ENCODE measurements around the gene RGS19.
"Not testable (repeated sequence)": the region's sequence is repeated elsewhere in the genome, so short reads cannot be mapped to it uniquely, and the experiment has no call there.

The RGS19 gene

DNA sequence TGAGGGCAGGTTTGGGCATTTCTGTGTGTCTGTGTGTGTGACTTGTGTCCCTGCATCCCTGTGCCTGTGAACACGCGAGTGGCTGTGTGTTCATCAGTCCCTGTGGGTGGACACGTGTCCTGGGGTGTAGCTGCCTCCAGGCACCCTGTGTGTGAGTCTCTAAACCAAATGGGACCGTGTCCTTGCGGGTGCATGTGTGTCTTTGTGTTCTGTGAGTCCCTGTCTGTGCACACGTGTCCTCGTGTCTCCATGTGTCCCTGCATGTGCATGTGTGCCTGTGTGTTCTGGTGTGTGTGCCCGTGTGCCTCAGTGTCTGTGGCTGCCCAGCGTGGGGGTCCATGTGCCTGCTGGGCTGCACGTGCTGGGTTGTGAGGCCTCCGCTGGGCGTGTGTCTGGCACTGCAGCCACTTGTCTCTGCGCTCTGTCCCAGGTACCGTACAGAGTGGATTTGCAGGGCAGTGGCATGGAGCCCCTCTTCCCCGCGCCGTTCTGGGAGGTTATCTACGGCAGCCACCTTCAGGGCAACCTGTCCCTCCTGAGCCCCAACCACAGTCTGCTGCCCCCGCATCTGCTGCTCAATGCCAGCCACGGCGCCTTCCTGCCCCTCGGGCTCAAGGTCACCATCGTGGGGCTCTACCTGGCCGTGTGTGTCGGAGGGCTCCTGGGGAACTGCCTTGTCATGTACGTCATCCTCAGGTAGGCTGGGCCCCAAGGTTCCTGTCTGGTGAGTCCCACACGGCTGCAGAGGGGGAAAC is 13.1 kb upstream of the RGS19 start:
- no peak for DNase-seq

DNA sequence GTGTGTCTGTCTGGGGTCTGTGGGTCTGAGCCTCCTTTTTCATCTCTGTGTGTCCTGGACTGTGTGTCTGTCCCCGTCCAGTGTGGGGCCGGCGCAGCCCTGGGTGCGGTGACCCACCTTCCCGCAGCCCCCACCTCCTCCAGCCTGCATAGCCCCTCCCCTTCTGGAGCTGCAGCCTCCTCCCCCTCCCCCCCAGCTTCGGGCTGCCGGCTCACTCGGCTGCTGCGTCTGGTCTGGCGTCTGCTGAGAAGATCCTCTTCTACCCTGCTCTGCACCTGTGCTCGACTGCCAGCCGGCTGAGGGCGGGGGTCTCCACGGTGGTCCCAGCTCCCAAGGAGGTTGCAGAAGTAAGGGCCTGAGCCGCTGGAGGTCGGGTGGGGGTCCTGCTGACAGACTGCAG is 12.5 kb upstream of the RGS19 start:
- DNase-seq, result no peak

DNA sequence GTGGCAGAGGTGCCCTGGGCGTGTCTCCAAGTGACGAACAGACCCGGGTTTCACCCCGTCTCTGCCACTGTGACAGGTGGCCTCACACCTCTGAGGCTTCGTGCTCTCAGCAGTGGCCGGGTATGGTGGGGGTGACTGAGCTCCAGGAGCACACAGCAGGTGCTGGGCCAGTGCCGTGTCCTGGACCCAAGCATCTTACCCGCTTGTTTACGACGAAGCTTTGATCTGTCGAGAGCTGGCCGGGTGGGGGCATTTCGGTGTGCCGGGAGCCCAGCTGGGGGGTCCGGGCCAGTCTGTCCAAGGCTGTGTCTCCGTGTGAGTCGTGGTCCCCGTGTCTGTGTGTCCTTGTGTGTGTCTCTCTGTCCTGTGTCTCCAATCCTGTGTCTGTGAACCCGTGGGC is 12.0 kb upstream of the RGS19 start:
- DNase-seq, result no peak

DNA sequence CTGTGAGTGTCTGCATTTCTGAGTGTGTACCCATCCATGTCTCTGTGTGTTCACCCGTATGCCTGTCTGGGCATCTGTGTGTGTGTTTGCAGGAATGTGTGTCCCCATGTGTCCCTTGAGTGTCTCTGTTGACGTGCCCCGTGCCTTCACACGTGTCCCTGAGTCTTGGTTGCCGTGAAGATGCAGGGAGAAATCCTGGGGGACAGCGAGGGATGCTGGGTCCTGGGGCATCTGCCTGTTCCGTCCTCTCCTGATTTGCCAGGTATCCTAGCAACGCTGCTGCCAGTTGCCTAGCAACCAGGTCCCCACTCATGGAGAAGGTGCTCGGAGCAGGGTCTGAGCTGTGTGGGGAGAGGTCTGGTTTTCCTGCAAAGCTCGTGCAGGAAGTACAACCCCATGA is 10.8 kb upstream of the RGS19 start:
- no peak for DNase-seq

DNA sequence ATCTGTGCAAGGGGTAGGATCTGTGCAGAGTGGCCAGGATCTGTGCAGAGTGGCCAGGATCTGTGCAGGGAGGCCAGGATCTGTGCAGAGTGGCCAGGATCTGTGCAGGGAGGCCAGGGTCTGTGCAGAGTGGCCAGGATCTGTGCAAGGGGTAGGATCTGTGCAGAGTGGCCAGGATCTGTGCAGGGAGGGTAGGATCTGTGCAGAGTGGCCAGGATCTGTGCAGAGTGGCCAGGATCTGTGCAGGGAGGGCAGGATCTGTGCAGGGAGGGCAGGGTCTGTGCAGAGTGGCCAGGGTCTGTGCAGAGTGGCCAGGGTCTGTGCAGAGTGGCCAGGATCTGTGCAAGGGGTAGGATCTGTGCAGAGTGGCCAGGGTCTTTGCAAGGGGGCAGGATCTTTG is 9.3 kb upstream of the RGS19 start:
- not testable (repeated sequence) for DNase-seq

DNA sequence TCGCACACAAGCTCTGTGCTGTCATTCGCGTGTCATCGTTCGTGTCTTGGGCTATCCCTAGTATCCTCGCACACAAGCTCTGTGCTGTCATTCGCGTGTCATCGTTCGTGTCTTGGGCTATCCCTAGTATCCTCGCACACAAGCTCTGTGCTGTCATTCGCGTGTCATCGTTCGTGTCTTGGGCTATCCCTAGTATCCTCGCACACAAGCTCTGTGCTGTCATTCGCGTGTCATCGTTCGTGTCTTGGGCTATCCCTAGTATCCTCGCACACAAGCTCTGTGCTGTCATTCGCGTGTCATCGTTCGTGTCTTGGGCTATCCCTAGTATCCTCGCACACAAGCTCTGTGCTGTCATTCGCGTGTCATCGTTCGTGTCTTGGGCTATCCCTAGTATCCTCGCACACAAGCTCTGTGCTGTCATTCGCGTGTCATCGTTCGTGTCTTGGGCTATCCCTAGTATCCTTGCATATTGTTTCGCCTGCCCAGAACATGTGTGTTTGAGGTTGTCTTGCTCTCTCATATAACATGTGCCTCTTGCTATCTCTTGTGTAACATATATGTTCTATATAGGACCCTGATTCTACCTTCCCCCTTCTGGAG is 8.0 kb upstream of the RGS19 start:
- DNase-seq, result not testable (repeated sequence)

DNA sequence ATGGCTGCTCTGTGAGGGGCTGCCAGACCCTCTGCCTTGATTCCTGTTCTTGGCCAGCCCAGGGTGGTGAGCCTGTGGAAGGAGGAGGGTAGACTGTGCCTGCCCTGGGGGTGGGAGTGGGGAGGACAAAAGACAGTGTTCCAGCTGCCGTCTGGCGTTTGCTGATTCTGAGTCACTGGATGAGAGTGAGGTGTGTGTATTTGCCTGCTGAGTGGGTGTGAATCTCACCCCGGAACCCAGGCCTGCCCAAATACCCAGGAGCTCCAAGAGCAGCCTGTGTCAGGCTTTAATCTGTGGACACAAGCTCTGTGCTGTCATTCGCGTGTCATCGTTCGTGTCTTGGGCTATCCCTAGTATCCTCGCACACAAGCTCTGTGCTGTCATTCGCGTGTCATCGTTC is 7.5 kb upstream of the RGS19 start:
- DNase-seq, result no peak

DNA sequence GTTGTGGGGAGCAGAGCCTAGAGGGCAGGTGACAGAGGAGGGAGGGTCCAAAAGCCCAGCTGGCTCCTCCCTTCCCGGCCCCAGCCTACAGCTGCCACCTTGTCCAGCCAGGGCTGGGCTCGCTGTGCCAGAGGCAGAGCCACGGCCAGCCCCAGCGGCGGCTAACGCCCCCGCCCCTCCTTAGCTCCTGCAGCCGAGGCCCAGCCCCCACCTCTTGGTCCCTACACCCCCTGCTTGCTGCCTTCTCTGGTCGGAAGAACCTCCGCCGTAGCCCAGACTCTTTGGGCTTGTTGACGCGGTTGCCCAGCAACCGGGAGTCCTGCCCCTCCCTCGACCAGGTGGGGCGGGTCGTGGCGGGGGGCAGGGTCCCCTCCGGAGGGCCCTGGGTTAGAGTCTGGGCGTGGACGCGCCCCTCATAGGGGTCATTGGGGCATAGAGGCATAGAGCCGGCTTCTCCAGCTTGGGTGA is 5.4 kb upstream of the RGS19 start:
- no peak for DNase-seq

DNA sequence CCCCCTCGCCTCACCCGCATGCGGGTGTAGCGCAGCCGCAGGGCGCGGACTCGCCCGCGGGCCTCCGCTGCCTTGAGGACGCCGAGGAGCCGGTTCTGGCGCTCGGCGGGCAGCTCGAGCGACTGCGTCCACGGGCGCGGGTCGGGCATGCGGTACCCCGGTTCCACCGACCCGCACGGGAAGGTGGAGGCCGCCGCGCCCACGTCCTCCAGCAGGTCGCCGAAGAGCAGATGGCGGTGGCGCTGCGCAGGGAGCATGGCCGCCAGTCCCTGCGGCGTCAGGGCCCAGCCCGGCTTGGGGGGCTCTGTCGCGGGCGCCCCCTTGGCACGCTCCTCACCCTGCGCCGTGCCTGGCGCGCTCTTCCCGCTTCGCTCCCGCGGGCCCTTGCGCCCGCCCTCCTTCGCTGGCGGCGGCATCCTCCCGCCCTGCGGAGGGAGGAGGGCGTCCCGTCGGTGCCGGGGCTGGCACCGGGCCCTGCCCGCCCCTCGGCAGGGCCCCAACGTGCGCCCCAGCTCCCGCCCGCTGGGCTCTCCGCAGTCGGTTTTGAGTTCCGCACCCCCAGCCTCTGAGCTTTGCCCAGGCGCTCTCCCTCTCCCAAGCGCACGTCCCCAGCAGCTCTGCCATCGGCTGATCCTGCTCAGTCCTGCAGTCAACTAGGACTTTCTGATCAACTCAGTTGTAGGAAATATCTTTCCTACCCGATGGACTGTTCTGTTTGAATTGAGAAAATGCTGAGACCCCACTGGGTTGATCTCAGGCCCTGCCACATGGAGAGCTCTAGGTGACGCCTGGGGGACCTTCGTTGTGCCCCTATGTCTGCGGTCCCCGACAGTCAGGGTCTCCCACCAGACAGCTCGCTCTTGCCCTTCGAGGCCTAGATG is 4.7 kb upstream of the RGS19 start, which contains the start of gene LKAAEAR1:
Gene LKAAEAR1 (minus strand): TSS at position 595 of the 881 bp plus-strand sequence. CDS start 179 bp downstream, at position 416.
- DNase-seq, result no peak

DNA sequence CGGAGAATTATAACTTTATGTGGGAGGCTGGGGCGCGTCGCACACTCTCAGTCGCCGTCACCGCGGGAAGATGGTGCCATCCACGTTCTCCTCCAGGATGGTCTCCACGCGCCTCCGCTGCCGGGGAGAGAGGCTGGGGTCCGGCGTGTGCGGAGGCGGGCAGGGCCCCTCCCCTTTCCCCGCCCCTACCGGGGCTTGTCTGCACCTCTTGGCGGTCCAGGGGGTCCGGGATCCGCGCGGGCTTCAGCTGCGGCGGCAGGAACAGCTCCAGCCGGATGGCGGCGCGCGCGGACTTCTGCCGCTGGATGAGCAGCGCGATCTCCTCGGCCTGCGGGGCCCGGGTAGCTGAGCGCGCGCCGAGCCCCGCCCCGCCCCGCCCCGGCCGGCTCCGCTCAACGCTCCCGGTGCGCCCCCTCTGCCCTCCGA is 4.1 kb upstream of the RGS19 start:
- DNase-seq, result peak; percentile 71

DNA sequence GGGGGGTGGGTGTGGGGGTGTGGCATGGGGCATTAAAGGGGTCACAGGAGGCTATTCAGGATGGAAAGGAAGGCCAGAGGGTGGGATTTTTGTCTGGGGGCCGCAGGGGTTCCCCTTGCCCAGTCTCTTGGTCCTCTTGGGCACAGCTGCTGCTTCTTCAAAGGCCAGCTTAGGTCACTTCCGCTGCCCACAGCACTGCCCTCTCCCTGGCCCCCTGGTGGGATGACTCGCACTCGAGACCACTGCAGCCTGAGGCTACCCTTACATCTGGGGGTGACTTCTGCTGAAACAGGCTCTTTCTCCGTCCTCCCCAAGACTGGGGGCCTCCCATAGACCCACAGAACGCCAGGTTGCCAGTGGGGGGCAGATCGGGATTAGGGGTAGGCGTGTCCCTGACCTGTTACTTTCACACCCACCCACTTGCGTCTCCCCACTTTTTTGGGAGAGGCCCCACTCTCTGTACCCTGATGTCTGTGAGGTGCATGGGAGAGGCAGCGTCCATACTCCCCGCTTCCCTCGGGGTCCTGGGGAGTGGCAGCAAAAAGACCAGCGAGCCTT is 3.6 kb upstream of the RGS19 start:
- DNase-seq, result no peak

DNA sequence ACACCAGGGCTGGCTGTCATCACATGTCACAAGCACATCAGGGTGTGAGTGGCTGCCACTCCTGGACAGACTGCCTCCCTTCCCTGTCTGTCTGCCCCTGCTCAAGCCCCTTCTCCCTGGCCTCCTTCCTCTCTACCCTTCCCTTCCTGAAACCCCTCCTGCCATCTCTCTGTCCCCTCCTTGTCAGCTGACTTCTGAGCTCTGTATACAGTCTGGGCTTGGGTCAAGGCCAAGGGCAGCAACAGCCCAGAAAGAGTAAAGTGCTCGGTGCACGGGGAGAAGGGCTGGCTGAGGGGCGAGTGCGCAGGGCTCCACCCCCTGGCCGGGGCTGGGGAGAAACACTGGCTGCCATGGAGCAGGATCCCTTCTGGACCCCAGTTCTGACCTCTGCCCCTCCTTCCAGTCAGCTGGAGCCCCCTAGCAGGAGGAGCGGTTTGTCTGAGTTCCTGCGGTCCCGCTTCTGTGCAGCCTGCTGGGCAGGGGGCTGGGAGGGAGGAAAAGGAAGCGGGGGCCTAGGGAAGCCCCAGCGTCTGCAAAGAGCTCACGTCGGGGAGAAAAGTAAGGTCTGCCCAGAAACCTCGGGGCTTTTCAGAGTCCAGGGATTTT is 2.9 kb upstream of the RGS19 start:
- DNase-seq, result no peak

DNA sequence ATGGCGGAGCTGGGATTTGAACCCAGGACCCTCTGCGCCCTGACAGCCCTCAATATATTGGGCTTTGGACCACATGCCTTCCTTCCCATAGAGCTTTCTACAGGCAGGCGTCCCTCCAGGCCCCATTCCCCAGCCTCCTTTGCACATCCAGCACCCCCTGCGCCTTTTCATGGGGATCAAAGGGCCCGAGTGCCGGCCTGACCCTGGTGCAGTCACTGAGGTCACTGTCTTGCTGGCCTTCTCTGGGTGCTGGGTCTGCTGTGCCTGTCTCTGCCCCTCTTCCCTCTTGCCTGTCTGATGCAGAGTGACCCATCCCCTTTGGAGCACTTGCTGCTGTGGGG is 2.3 kb upstream of the RGS19 start:
- no peak for DNase-seq

DNA sequence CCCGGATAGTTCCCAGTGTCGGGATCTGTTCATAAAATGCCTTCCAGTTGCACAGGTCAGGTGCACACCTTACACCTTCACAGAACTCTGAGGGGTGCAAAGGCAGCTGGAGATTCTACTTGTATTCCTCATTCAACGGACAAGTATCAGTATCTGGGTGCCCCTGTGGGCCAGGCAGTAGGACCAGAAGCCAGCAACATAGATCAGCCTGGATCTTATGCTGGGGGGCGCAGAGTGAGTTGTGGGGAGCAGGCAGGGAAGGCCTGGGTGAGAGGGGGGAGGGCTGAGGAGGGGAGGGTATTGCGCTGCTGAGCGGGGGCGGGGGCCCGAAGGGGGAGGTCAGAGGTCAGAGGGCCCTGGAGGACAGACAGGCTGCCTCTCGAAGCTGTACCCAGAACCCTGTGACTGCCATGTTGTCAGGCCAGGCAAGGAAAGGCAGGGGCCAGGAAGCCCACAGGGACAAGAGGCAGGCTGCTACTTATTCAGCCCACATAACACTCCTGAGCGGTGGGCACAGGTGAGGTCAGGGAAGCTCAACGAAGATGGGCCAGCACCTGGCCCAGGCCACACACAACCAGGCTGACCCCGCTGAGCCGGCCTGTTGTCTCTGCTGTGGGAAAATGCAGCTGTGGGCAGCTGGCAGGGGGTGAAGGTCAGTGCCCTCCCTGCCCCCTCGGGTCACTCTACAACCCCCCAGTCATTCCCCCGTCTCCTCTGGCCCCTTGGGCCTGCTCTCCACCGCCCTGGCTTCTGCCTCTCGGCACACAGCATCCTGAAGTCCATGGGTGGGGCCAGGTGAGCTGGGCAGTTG is 1.7 kb upstream of the RGS19 start:
- DNase-seq, result no peak

DNA sequence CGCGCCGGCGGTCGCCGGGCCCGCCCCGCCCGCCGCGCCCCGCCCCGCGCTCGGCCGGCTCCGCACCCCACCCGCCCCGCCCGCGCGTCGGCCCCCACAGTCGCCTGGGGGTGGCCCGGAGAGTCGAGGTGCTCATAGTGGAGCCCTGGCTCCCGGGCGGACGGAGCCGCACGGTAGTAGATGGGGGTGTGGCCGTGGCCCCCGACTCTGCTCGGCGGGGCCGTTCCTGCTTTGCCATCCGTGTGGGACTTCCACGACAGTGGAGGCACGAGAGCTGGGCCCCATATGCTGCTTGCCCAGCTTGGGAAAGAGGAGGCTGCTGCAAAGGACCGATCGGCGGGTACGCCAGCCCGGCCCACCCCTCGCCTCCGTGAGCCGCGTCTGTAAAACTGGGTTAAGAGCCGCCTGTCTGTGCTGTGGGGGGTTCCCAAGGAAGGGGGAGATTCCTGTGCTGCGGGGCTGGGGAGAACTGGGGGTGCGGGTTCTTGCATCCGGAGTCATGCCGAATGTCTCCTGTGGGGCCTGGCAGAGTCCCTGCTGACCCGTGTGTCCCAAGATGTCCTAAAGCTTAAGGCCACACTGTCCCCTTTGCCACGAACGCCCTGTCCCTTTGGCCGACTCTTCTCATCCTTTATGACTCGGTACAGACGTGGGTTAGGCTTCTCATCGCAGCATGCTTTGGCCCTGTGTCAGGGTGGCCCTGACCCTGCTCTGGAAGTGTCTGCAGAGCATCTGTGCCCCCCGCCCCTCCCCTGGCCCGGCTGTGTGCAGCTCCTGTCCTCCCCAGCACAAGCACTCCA is 895 bp upstream of the RGS19 start, which contains the start of gene OPRL1:
Gene OPRL1 (plus strand): TSS at position 70 of the 800 bp plus-strand sequence. CDS start 12,639 bp downstream, outside the sequence.
- DNase-seq, result no peak

DNA sequence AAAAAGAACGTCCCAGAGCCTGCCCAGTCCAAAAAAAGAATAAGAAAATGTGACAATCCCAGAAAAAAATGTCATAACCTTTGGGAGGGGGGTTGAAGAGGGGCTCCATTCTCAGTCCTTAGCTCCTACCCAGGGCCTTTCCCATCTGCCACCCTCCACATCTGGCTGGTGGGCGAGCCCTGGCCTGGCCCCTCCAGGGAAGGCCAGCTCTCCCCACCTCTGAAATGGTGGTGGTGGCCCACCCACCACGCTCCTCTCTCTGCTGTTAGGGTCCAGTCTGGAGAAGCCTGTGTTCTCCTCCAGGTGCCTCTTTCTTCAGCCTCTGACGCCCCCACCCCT is 415 bp downstream of the RGS19 start:
- no peak for DNase-seq

DNA sequence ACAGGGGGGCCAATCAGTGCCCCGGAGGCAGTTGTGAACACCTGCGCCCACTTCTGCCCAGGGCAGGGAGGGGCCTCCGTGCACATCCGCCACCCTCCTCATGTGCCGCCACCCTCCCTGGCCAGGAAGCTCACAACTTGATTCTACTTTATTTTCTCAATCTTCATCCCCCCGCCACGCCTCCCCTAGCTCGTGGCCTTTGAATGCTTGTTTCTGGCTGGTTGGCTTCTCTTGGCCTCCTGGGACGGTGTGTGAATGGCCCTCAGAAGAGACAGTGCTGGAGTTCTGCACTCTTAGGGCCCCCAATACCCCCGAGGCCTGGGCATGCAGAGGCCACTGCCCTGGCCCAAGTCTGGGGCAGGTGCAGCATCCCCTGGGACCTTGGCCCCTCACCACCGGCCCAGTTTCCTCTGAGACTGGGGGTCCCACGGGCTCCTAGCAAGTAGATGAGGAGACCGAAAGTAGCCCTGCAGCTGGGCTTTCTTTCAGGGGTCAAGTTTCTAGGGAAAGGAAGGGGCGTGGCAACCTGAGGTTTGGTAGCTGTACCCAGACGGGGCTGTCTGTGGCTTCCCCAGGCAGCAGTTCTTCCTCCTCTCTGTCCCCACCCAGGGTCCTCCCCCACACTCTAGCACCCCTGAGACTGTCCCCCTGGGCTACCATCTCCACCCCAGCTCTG is 1.3 kb downstream of the RGS19 start:
- no peak for DNase-seq

DNA sequence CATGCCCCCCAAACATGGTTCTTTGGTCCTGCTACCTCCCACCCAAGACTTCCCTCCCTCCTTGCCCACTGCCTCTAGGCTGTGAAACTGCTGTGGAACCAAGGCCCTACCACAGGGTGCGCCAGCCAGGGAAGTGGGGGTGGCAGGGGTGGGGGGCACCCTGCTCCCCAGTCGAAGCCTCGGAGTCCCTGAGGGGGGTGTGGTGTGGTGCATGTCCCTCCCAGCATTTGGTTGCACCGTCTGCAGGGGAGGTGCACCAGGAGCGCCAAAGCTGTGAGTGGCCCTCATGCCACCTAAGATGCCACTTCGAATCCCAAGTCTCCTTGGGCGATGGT is 1.8 kb downstream of the RGS19 start:
- no peak for DNase-seq

DNA sequence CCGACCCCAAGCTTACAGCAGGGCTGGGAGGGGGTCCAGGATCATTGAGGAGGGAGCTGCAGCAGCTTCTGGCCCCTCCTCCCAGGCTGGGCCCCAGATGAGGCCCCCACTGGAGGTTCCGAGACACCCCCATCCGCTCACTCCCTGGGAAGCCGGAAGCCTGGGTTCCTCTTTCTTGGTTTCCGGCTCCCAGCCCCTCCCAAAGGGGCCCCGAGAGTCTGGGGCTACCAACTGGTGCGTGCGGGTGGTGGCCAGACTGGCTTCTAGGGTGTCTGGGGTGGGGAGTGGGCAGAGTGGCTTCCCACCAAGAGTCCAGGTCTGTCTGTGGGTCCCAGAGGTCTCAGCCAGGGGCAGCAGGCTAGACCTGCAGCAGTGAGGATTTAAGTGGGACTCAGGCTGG is 2.2 kb downstream of the RGS19 start:
- DNase-seq, result no peak

Data from NCI-H774 (cell line).